ENCODE data around the gene IQCH. TPM values are rescaled to one million over a fixed set of nuclear protein-coding genes. Genes with fewer than 3 reads are reported as not detected.
A peak's percentile ranks its signal among the peaks of the same experiment; 100 is the strongest.

The IQCH gene
- polyA plus RNA-seq, 3 donors: 0.03 TPM; not detected in 2

DNA sequence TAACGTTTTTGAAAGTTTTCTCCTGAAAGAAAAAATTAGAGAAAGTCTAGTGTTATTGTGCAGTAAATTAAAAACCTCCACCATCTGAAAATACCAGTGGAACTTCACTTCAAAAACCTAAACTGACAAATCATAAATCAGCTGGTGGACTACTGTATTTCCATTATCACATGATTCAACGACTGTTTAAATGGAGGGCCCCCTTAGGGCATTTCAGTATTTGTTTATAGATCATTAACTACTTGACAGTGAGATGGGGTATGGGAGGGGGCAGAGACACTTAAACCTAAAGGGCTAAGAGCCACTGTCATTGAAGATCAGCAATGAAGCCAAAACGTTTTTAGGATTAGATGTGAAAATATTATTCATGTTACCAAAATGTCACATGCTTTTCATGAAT is 257.6 kb downstream of the IQCH start:
- intact Hi-C loops (cut with micrococcal nuclease): no loop called here
- no peaks in the 10 kb centered on the region for H3K79me2 ChIP-seq (ENCODE audit: insufficient read depth, low read length)
- no peak for DNase-seq
- H2AFZ ChIP-seq (ENCODE audit: insufficient read depth, low read depth, low read length, poor library complexity, severe bottlenecking): no peak overlapping the region
- H3K9me3 ChIP-seq (replicated peaks in 1 of 2; ENCODE audit: control insufficient read depth in 1 of 2, insufficient read depth in 1 of 2, low read length in 2 of 2): no peaks in the 10 kb centered on the region
- TF ChIP-seq, protein P1, sequence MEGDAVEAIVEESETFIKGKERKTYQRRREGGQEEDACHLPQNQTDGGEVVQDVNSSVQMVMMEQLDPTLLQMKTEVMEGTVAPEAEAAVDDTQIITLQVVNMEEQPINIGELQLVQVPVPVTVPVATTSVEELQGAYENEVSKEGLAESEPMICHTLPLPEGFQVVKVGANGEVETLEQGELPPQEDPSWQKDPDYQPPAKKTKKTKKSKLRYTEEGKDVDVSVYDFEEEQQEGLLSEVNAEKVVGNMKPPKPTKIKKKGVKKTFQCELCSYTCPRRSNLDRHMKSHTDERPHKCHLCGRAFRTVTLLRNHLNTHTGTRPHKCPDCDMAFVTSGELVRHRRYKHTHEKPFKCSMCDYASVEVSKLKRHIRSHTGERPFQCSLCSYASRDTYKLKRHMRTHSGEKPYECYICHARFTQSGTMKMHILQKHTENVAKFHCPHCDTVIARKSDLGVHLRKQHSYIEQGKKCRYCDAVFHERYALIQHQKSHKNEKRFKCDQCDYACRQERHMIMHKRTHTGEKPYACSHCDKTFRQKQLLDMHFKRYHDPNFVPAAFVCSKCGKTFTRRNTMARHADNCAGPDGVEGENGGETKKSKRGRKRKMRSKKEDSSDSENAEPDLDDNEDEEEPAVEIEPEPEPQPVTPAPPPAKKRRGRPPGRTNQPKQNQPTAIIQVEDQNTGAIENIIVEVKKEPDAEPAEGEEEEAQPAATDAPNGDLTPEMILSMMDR (IDR thresholded peaks at IDR 0.05): no peak
- Mint-ChIP-seq H3K27me3 (ENCODE audit: low read depth in 3 of 3) (no peaks in the 10 kb centered on the region), H3K27ac (no peak overlapping the region), H3K4me3 (no peak overlapping the region), H3K9me3 (no peaks in the 10 kb centered on the region), H3K36me3 (peaks cover 20 to 35% of the 10 kb centered on the region in 2 donors), H3K4me1 (peaks cover 13% of the 10 kb centered on the region)
- no peaks in the 10 kb centered on the region for H3K27me3 ChIP-seq (ENCODE audit: control insufficient read depth in 2 of 2, insufficient read depth in 2 of 2, low read length in 2 of 2)
- H3K27ac ChIP-seq (ENCODE audit: low read depth in 1 of 2, low read length in 2 of 2): no peak overlapping the region
- peaks cover 3 to 23% of the 10 kb centered on the region in 2 donors for H3K36me3 ChIP-seq (replicated peaks in 1 of 2; ENCODE audit: control insufficient read depth in 1 of 2, insufficient read depth in 2 of 2, low read length in 2 of 2)
- no peaks in the 10 kb centered on the region for H4K20me1 ChIP-seq (ENCODE audit: insufficient read depth, low read length)
- no CpG with 5 or more reads among the region's 3 CpGs for WGBS (ENCODE audit: insufficient coverage)
- no peak overlapping the region for H3K4me2 ChIP-seq (replicated peaks; ENCODE audit: extremely low read depth, low read length, poor library complexity, severe bottlenecking)
- peaks cover 6% of the 10 kb centered on the region in 2 donors for H3K4me1 ChIP-seq (ENCODE audit: control insufficient read depth in 1 of 2, insufficient read depth in 2 of 2, low read length in 2 of 2)
- no peak overlapping the region for H3K9ac ChIP-seq (ENCODE audit: insufficient read depth, low read length, poor library complexity, severe bottlenecking)
- H3K4me3 ChIP-seq (replicated peaks in 1 of 3; ENCODE audit: low read depth in 2 of 3, low read length in 3 of 3): no peak overlapping the region

- Histone ChIP-seq H3K9ac (ENCODE audit: insufficient read depth, low read length, poor library complexity, severe bottlenecking) (no peak overlapping the region), H3K79me2 (ENCODE audit: insufficient read depth, low read length) (no peaks in the 10 kb centered on the region), H3K36me3 (replicated peaks in 1 of 2; ENCODE audit: control insufficient read depth in 1 of 2, insufficient read depth in 2 of 2, low read length in 2 of 2) (peaks cover 3 to 23% of the 10 kb centered on the region in 2 donors), H3K4me3 (replicated peaks in 1 of 3; ENCODE audit: low read depth in 2 of 3, low read length in 3 of 3) (no peak overlapping the region), H3K27ac (ENCODE audit: low read depth in 1 of 2, low read length in 2 of 2) (no peak overlapping the region), H3K27me3 (ENCODE audit: control insufficient read depth in 2 of 2, insufficient read depth in 2 of 2, low read length in 2 of 2) (no peaks in the 10 kb centered on the region), H3K9me3 (replicated peaks in 1 of 2; ENCODE audit: control insufficient read depth in 1 of 2, insufficient read depth in 1 of 2, low read length in 2 of 2) (no peaks in the 10 kb centered on the region), H3K4me1 (ENCODE audit: control insufficient read depth in 1 of 2, insufficient read depth in 2 of 2, low read length in 2 of 2) (peaks cover 0 to under 1% of the 10 kb centered on the region in 2 donors), H2AFZ (ENCODE audit: insufficient read depth, low read depth, low read length, poor library complexity, severe bottlenecking) (no peak overlapping the region), H4K20me1 (ENCODE audit: insufficient read depth, low read length) (no peaks in the 10 kb centered on the region), H3K4me2 (replicated peaks; ENCODE audit: extremely low read depth, low read length, poor library complexity, severe bottlenecking) (no peak overlapping the region)
- no peak for DNase-seq
- Mint-ChIP-seq H3K27me3 (ENCODE audit: low read depth in 3 of 3) (no peaks in the 10 kb centered on the region), H3K4me1 (peaks cover 5% of the 10 kb centered on the region), H3K36me3 (peaks cover 20 to 35% of the 10 kb centered on the region in 2 donors), H3K4me3 (no peak overlapping the region), H3K27ac (peak overlapping the region in 1 of 7 donors; percentile 9), H3K9me3 (no peaks in the 10 kb centered on the region)
- 84% methylated on average over 8 of the region's 9 CpGs for WGBS (ENCODE audit: insufficient coverage)
- TF ChIP-seq, protein P1 (IDR thresholded peaks at IDR 0.05): no peak
- intact Hi-C loops (cut with micrococcal nuclease): no loop called here
These were observed 258.5 kb downstream of the IQCH start for GRCh38 chr15:67512933-67513714.
